NK-92 (cell line): ENCODE data around the gene IRF2.
"Not testable (repeated sequence)": the region's sequence is repeated elsewhere in the genome, so short reads cannot be mapped to it uniquely, and the experiment has no call there.

Source experiments
- DNase-seq: peaks from one replicate; lab custom pipeline; 2025; ENCODE audit not compliant: unreplicated experiment; lab: John Stamatoyannopoulos, UW

Gene IRF2

DNA sequence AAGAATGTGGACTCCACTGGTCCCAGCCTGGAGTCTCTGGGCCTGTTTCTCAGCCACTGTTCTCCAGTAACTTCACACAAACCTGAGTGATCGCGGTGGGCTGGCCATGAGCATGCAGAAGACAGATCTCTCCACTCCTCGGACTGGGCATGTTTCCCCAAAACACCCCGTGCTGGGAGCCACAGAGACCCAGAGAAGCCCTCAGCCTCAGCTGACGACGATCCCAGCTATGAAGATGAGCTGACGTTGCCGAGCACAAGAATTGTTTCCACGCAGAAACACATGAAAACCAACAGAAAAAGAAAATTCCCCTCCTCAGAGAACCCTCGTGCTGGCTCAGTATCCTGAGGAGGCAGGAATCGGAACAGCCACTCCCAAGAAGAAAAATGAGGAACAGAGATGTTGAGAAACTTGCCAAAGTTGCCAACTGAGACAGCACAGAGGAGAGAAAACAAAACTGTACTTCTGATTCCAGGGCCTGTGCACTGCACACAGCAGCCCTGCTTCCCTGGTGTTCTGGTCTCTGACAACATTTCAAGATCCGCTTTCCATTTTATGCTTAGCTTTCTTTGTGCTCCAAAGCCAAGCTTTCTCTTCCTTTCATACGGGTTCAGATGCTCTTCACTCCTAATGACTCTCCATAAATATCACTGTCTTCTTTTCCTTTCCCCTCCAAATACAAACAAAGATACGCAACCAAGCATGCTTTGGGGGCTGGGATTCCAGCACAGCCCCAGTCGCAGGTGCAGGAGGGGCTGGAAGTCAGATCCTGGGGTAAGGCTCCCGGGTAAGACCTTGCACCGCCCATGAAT lies 81.4 kb downstream of the IRF2 start:
- DNase-seq: no peak

DNA sequence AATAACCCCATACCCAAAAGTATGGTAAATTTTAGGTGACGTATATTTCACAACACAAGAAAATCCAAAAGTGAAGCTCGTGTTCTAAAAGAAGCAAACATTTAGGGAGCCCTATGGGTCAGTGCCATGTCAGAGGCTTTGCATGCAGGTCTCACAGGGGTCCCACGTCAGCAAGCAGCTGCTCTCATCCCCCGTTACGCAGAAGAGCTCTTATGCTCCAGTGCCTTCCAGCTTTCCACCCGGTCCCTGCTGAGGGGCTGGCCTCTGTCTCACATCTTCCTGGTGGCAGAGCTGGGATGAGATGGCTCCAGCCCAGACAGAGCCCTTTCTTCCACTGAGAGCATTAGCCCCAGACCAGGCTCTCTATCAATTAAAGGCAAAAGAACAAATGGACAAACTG lies 82.0 kb downstream of the IRF2 start:
- no peak for DNase-seq

- DNase-seq: no peak
These were observed 84.1 kb downstream of the IRF2 start for GRCh38 chr4:184389978-184390900.

- no peak for DNase-seq
These were observed 86.2 kb downstream of the IRF2 start for GRCh38 chr4:184388106-184388505.

DNA sequence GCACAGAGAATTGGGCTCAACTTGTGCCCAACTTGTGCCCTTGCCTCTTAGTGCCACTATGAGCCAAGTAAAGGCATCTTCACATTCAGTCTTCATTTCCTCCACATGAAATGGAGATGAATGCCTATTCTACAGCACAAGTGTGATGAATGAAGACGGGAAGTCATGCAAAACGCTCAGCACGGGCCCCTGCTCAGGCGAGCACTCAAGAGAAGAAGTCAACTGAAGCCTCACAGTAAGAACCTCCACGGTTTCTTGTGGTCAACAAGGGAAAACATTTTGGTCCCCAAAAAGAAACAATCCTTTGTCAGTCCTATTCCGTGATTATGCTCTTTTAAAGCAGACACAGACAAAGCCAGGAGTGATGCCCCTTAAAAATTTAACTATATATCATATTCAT lies 87.0 kb downstream of the IRF2 start:
- DNase-seq: no peak

DNA sequence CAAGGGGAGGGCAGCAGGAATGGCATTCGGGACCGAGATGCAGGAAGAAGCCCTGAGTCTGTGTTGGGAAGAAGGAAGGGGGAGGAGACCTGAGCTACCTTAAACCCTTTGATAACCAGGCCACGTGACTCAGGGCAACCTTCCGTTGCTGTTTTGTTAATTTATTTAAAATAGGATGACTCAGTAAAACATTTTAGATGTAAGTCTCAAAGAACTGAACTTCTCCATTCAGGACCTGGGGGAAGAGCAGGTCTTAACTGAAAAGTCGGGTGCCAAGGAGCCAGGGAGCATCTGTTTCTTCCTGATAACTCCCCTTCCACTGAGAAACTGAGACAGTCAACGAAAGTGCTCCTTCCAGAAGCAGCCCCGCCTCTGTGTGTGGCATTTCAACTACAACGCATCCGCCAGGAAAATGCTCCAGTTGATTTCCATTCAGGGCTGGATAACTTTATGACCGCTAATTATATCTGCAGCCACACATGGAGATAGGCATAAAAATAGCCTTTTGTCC lies 88.0 kb downstream of the IRF2 start:
- DNase-seq: no peak

DNA sequence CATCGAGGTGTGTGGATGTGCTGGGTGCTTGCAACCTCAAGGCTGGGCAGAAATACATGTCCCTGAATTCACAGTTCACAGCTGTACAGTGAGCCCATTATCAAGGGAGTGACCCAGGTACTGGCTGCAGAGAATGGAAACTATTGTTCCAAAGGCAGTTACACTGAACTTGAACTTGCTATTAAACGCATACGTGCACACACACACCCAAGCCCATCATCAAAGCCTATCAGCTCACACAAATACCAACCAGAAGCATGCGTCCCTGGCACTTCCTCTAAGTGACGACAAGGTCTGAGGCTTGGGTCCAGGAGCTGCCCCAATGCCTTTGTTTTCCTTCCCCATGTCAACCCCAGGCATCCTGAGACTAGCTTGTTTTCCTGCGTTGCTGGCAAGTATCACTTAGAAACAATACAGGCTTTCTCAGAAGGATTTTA lies 88.6 kb downstream of the IRF2 start:
- DNase-seq: no peak

- no peak for DNase-seq
These were observed 89.4 kb downstream of the IRF2 start for GRCh38 chr4:184384810-184385557.

GRCh38 chr4:184384056-184384809 lies 90.1 kb downstream of the IRF2 start:
- DNase-seq: no peak

DNA sequence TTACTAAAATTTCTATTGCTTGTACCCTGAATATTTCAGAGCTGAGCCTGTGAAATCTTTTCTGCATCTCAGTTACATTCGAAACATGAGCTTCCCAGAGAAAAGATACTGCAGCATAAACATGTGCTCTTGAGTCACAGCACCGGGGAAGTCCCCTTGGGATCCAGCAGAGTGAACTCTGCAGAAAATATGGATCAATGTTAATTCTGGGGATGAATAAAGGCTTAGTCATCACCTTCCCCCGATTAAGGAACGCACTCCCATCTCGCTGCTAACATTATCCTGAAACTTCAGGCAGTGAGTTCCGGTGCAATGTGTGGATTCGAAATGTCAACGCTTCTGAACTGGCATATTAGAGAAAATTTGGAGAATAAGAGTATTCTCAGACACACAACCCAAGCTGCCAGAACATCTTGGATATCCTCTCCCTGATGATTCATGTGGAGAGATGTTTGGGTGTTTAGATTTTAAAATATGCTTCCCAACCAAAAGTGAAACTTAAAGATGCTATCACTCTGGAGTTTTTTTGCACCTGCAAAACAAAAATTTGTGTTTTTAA lies 90.8 kb downstream of the IRF2 start:
- no peak for DNase-seq

- DNase-seq: no peak
These were observed 92.0 kb downstream of the IRF2 start for GRCh38 chr4:184382189-184382846.

- DNase-seq: no peak
These were observed 93.6 kb downstream of the IRF2 start for GRCh38 chr4:184380707-184381106.

DNA sequence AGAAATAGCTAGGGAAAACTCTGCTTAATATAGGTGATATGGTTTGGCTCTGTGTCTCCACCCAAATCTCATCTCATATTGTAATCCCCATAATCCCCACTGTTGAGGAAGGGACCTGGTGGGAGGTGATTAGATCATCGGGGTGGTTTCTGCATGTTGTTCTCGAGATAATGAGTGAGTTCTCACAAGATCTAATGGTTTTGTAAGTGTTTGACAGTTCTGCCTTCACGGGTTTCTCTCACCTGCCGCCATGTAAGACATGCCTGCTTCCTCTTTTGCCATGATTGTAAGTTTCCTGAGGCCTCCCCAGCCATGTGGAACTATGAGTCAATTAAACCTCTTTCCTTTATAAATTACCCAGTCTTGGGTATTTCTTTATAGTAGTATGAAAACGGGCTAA lies 94.1 kb downstream of the IRF2 start:
- DNase-seq: not testable (repeated sequence)

- no peak for DNase-seq
These were observed 97.4 kb downstream of the IRF2 start for GRCh38 chr4:184376923-184377322.

- DNase-seq: no peak
These were observed 98.1 kb downstream of the IRF2 start for GRCh38 chr4:184376126-184376838.

GRCh38 chr4:184375623-184376022 lies 98.7 kb downstream of the IRF2 start:
- DNase-seq: not testable (repeated sequence)

- DNase-seq: no peak
These were observed 99.3 kb downstream of the IRF2 start for GRCh38 chr4:184375027-184375426.

DNA sequence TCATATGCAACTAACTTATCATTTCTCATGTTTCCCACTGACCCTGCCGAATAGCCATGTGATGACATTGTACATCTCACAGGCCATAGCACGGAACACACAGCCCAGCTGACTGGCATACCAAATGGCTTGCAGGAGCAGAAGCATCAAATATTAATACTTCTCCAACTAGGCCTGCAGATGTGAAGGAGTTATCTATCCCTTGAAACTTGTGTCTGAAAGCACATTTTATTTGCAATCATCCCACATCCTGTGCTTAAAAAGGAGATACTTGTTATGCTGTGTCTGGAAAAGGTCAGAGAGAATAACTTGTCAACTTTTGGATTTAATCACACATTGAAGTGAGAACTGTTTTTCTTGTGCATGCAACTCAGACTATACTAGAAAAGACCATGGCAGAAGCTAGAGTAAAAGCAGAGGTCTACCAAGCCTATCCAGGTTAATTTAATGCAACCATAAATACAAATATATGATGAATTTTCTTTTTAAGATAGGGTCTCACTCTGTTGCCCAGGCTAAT lies 100.4 kb downstream of the IRF2 start:
- no peak for DNase-seq

DNA sequence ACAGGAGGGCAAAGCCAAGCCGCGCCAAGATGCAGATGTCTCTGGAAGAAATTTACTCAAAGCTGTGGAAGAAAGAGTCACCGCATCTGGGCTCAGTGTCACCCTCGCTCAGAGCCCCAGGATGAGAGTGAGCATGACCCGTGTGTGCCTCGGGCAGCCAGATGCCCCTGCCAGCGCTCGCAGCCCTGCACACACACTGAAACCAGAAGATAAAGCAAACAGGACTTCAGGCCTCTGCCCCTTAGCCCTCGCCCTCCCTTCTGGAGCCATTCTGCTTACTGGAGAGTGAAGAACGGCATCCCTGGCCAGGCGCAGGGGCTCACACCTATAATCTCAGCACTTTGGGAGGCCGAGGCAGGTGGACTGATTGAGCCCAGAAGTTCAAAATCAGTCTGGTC lies 103.0 kb downstream of the IRF2 start:
- no peak for DNase-seq
